ENCODE measurements around the gene GALNT16. TPM values are rescaled to one million over a fixed set of nuclear protein-coding genes. Genes with fewer than 3 reads are reported as not detected.

Gene GALNT16
- total and polyA plus RNA-seq, 2 of the 8 experiments (the other 6 are each of a cell fraction or from before 2014, with no cell fraction given) = 5.4 to 6.3 TPM

- TF ChIP-seq CHD7 (IDR thresholded peaks at IDR 0.05; ENCODE audit: insufficient replicate concordance, low read length) = no peak
- TF ChIP-seq EZH2 (IDR thresholded peaks at IDR 0.05; ENCODE audit: low read depth, low read length, severe bottlenecking) = no peak
- TF ChIP-seq CHD2 (IDR thresholded peaks at IDR 0.05; ENCODE audit: low read length) = no peak
Observed at GRCh38 chr14:69260861-69261564, 1.1 kb downstream of the GALNT16 start (continued).

Measured in H1 (cell line).